HepG2 (cell line): Measurements from ENCODE around the gene UBP1. TPM values are rescaled to one million over a fixed set of nuclear protein-coding genes. Genes with fewer than 3 reads are reported as not detected.

ENCODE experiments used
- MTA3 ChIP-seq: sonication (generic); formaldehyde crosslinking; IDR thresholded peaks from 2 replicates; pipeline ENCODE4 v1.4.0; 2020; ENCODE audit warnings: missing genetic modification reagents
- PHF20 ChIP-seq: sonication (generic); formaldehyde crosslinking; IDR thresholded peaks from 2 replicates; pipeline ENCODE4 v1.5.0; 2020; ENCODE audit warnings: mild to moderate bottlenecking, missing genetic modification reagents
- REST ChIP-seq, 2 experiments: IDR thresholded peaks; 2 replicates each; pipeline ENCODE4 v1.6.1; 2011 to 2012; ENCODE audit warnings: low read length in 2 of 2, borderline replicate concordance in 1 of 2, low read depth in 1 of 2, mild to moderate bottlenecking in 1 of 2, moderate library complexity in 1 of 2
- REXO4 ChIP-seq: sonication (generic); formaldehyde crosslinking; IDR thresholded peaks from 2 replicates; pipeline ENCODE4 v1.8.0; 2022; ENCODE audit warnings: missing genetic modification reagents, mild to moderate bottlenecking, borderline replicate concordance
- RFXANK ChIP-seq: IDR thresholded peaks from 2 replicates; pipeline ENCODE4 v1.6.1; 2016
- SOX13 ChIP-seq, 3 experiments: fragments of 450-650 bp in 1 of 3; sonication (generic) in 1 of 3; formaldehyde crosslinking in 1 of 3; IDR thresholded peaks in 2 of 3; conservative IDR thresholded peaks in 1 of 3; 2 replicates each; pipeline versions ENCODE4 v1.5.0 to v1.6.1; 2016 to 2020; ENCODE audit warnings: antibody characterized with exemption in 1 of 3, mild to moderate bottlenecking in 1 of 3, missing compliant biosample characterization in 1 of 3, missing genetic modification reagents in 1 of 3, moderate library complexity in 1 of 3
- U2AF1 ChIP-seq: fragments of 200-400 bp; formaldehyde crosslinking; optimal IDR thresholded peaks from 2 replicates; pipeline ENCODE3; 2017; ENCODE audit warnings: mild to moderate bottlenecking, low read depth, low read length
- ZBTB25 ChIP-seq: IDR thresholded peaks from 2 replicates; pipeline ENCODE4 v1.6.1; 2018; ENCODE audit warnings: missing genetic modification reagents
- ZNF138 ChIP-seq: sonication (generic); formaldehyde crosslinking; IDR thresholded peaks from 2 replicates; pipeline ENCODE4 v1.5.0; 2020; ENCODE audit warnings: mild to moderate bottlenecking, low read depth, missing genetic modification reagents
- ZNF20 ChIP-seq: sonication (generic); formaldehyde crosslinking; IDR thresholded peaks from 2 replicates; pipeline ENCODE4 v1.4.0; 2020; ENCODE audit warnings: mild to moderate bottlenecking, moderate library complexity, missing genetic modification reagents
- ZNF275 ChIP-seq: sonication (generic); formaldehyde crosslinking; IDR thresholded peaks from 2 replicates; pipeline ENCODE4 v1.8.0; 2022; ENCODE audit warnings: missing genetic modification reagents, mild to moderate bottlenecking, inconsistent platforms, borderline replicate concordance
- ZNF431 ChIP-seq: sonication (generic); formaldehyde crosslinking; IDR thresholded peaks from 2 replicates; pipeline ENCODE4 v1.9.0; 2022; ENCODE audit warnings: missing genetic modification reagents, low read depth, mild to moderate bottlenecking, borderline replicate concordance
- ZNF468 ChIP-seq: sonication (generic); formaldehyde crosslinking; IDR thresholded peaks from 2 replicates; pipeline ENCODE4 v1.8.0; 2022; ENCODE audit warnings: mild to moderate bottlenecking, moderate library complexity, missing genetic modification reagents
- polyA plus RNA-seq, 8 experiments: library from polyadenylated mRNA; depleted of rRNA in 3 of 8; stranded (reverse) in 7 of 8; unstranded in 1 of 8; fragments of >200 nt; fragmentation: Illumina TruSeq in 4 of 8; extraction: Trizol in 4 of 8; gene quantifications; 2 replicates each; pipeline versions ENCODE4 v1.2.1 to v1.2.3, GENCODE V29; 2011 to 2016; ENCODE audit warnings: low read depth in 4 of 8, missing spikeins in 1 of 8, mixed read lengths in 1 of 8; ENCODE audit not compliant: insufficient read depth in 1 of 8
- total RNA-seq, 5 experiments: library from RNA; depleted of rRNA; stranded (reverse); fragments of >200 nt; fragmentation: Illumina TruSeq; extraction: Trizol; gene quantifications; 2 replicates each; pipeline ENCODE4 v1.2.3, GENCODE V29; 2016; ENCODE audit warnings: low read depth in 1 of 5

UBP1 gene
- total and polyA plus RNA-seq, 2 of the 13 experiments (the other 11 are each of a cell fraction or from before 2014, with no cell fraction given): 48.3 to 79.9 TPM

- TF ChIP-seq REXO4 (CRISPR knock-in tag) (no peak), ZNF138 (CRISPR knock-in tag) (0 out of 2 replicates have a peak, but pooled peaks have one; percentile 6), ZNF275 (CRISPR knock-in tag) (peak; percentile 31; the same call in 1 of the 2 replicates), PHF20 (CRISPR knock-in tag) (no peak), ZNF431 (no peak), ZNF468 (no peak), SOX13 (IDR thresholded peaks at IDR 0.05) (no peak), SOX13 (CRISPR knock-in tag; conservative IDR thresholded peaks at IDR 0.05 in 1 of 2, IDR thresholded peaks at IDR 0.05 in 1 of 2) (no peak), U2AF1 (no peak), ZBTB25 (CRISPR knock-in tag) (no peak), REST (IDR thresholded peaks at IDR 0.05; ENCODE audit: borderline replicate concordance in 1 of 2, low read depth in 1 of 2, low read length in 2 of 2) (peak in 1 of 2 experiments; percentile 10; a peak in 1 of 4 replicates), RFXANK (CRISPR knock-in tag) (no peak), ZNF20 (CRISPR knock-in tag) (no peak), MTA3 (CRISPR knock-in tag) (peak; percentile 18; the same call in 1 of the 2 replicates)
These were observed 468 bp downstream of the UBP1 start (continued) for GRCh38 chr3:33439546-33440327.
